Measurements from ENCODE around the gene SLC41A3.

SLC41A3 gene

GRCh38 chr3:126128504-126129397, 44.8 kb upstream of the SLC41A3 start:
- H4K20me1 ChIP-seq, result no peaks in the 10 kb centered on the region
- H3K9me3 ChIP-seq, result no peaks in the 10 kb centered on the region
- H3K4me3 ChIP-seq, result no peak overlapping the region
- no peaks in the 10 kb centered on the region for H3K4me1 ChIP-seq
- H3K27me3 ChIP-seq, result no peaks in the 10 kb centered on the region
- no peak overlapping the region for H3K27ac ChIP-seq
- no peaks in the 10 kb centered on the region for H3K36me3 ChIP-seq
- no peak overlapping the region for H3K9ac ChIP-seq
- no peak overlapping the region for H3K4me2 ChIP-seq
- no peak for TF ChIP-seq Cebpa-rat (IDR thresholded peaks at IDR 0.05)

GRCh38 chr3:126127904-126128303, 44.0 kb upstream of the SLC41A3 start:
- no peaks in the 10 kb centered on the region for H4K20me1 ChIP-seq
- no peaks in the 10 kb centered on the region for H3K27me3 ChIP-seq
- H3K9ac ChIP-seq, result no peak overlapping the region
- no peak overlapping the region for H3K4me3 ChIP-seq
- H3K9me3 ChIP-seq, result no peaks in the 10 kb centered on the region
- H3K4me2 ChIP-seq, result no peak overlapping the region
- TF ChIP-seq Cebpa-rat (IDR thresholded peaks at IDR 0.05), result no peak
- no peaks in the 10 kb centered on the region for H3K36me3 ChIP-seq
- H3K4me1 ChIP-seq, result no peaks in the 10 kb centered on the region
- no peak overlapping the region for H3K27ac ChIP-seq

- Histone ChIP-seq H3K27ac (no peak overlapping the region), H4K20me1 (no peaks in the 10 kb centered on the region), H3K36me3 (no peaks in the 10 kb centered on the region), H3K9ac (no peak overlapping the region), H3K4me1 (no peaks in the 10 kb centered on the region), H3K4me2 (no peak overlapping the region), H3K27me3 (no peaks in the 10 kb centered on the region), H3K9me3 (no peaks in the 10 kb centered on the region), H3K4me3 (no peak overlapping the region)
- no peak for TF ChIP-seq Cebpa-rat (IDR thresholded peaks at IDR 0.05)
These were observed 43.5 kb upstream of the SLC41A3 start for GRCh38 chr3:126127452-126127851.

GRCh38 chr3:126126811-126127431, 43.0 kb upstream of the SLC41A3 start:
- Histone ChIP-seq H3K9ac (no peak overlapping the region), H3K36me3 (no peaks in the 10 kb centered on the region), H3K9me3 (no peaks in the 10 kb centered on the region), H3K27ac (no peak overlapping the region), H3K27me3 (no peaks in the 10 kb centered on the region), H3K4me3 (no peak overlapping the region), H3K4me1 (no peaks in the 10 kb centered on the region), H3K4me2 (no peak overlapping the region), H4K20me1 (no peaks in the 10 kb centered on the region)
- TF ChIP-seq Cebpa-rat (IDR thresholded peaks at IDR 0.05), result no peak

- no peaks in the 10 kb centered on the region for H3K27me3 ChIP-seq
- no peak overlapping the region for H3K27ac ChIP-seq
- no peak overlapping the region for H3K4me2 ChIP-seq
- TF ChIP-seq Cebpa-rat (IDR thresholded peaks at IDR 0.05), result no peak
- H3K4me3 ChIP-seq, result no peak overlapping the region
- H3K9ac ChIP-seq, result no peak overlapping the region
- no peaks in the 10 kb centered on the region for H3K36me3 ChIP-seq
- H3K4me1 ChIP-seq, result no peaks in the 10 kb centered on the region
- H3K9me3 ChIP-seq, result no peaks in the 10 kb centered on the region
- no peaks in the 10 kb centered on the region for H4K20me1 ChIP-seq
These were observed 42.4 kb upstream of the SLC41A3 start for GRCh38 chr3:126126286-126126685.

GRCh38 chr3:126125781-126126251, 41.9 kb upstream of the SLC41A3 start:
- Histone ChIP-seq H3K9me3 (no peaks in the 10 kb centered on the region), H3K9ac (no peak overlapping the region), H3K27ac (no peak overlapping the region), H4K20me1 (no peaks in the 10 kb centered on the region), H3K4me1 (no peaks in the 10 kb centered on the region), H3K27me3 (no peaks in the 10 kb centered on the region), H3K4me2 (no peak overlapping the region), H3K4me3 (no peak overlapping the region), H3K36me3 (no peaks in the 10 kb centered on the region)
- no peak for TF ChIP-seq Cebpa-rat (IDR thresholded peaks at IDR 0.05)

GRCh38 chr3:126125341-126125740, 41.4 kb upstream of the SLC41A3 start:
- H3K4me3 ChIP-seq, result no peak overlapping the region
- H3K4me1 ChIP-seq, result no peaks in the 10 kb centered on the region
- no peak for TF ChIP-seq Cebpa-rat (IDR thresholded peaks at IDR 0.05)
- no peaks in the 10 kb centered on the region for H3K27me3 ChIP-seq
- no peak overlapping the region for H3K4me2 ChIP-seq
- H3K9me3 ChIP-seq, result no peaks in the 10 kb centered on the region
- no peak overlapping the region for H3K27ac ChIP-seq
- H3K36me3 ChIP-seq, result no peaks in the 10 kb centered on the region
- H4K20me1 ChIP-seq, result no peaks in the 10 kb centered on the region
- H3K9ac ChIP-seq, result no peak overlapping the region

GRCh38 chr3:126124896-126125295, 41.0 kb upstream of the SLC41A3 start:
- Histone ChIP-seq H3K27me3 (no peaks in the 10 kb centered on the region), H3K9me3 (no peaks in the 10 kb centered on the region), H3K27ac (no peak overlapping the region), H3K36me3 (no peaks in the 10 kb centered on the region), H3K9ac (no peak overlapping the region), H4K20me1 (no peaks in the 10 kb centered on the region), H3K4me3 (no peak overlapping the region), H3K4me2 (no peak overlapping the region), H3K4me1 (no peaks in the 10 kb centered on the region)
- TF ChIP-seq Cebpa-rat (IDR thresholded peaks at IDR 0.05), result no peak

GRCh38 chr3:126124148-126124868, 40.4 kb upstream of the SLC41A3 start:
- Histone ChIP-seq H3K4me1 (no peaks in the 10 kb centered on the region), H3K4me2 (no peak overlapping the region), H4K20me1 (no peaks in the 10 kb centered on the region), H3K27me3 (no peaks in the 10 kb centered on the region), H3K36me3 (no peaks in the 10 kb centered on the region), H3K27ac (no peak overlapping the region), H3K9ac (no peak overlapping the region), H3K9me3 (no peaks in the 10 kb centered on the region), H3K4me3 (no peak overlapping the region)
- no peak for TF ChIP-seq Cebpa-rat (IDR thresholded peaks at IDR 0.05)

- H3K9me3 ChIP-seq, result no peaks in the 10 kb centered on the region
- no peak overlapping the region for H3K4me2 ChIP-seq
- H4K20me1 ChIP-seq, result no peaks in the 10 kb centered on the region
- no peaks in the 10 kb centered on the region for H3K27me3 ChIP-seq
- H3K4me1 ChIP-seq, result no peaks in the 10 kb centered on the region
- no peak overlapping the region for H3K9ac ChIP-seq
- H3K27ac ChIP-seq, result no peak overlapping the region
- H3K36me3 ChIP-seq, result no peaks in the 10 kb centered on the region
- TF ChIP-seq Cebpa-rat (IDR thresholded peaks at IDR 0.05), result no peak
- H3K4me3 ChIP-seq, result no peak overlapping the region
These were observed 37.7 kb upstream of the SLC41A3 start for GRCh38 chr3:126121632-126122031.

Data from BLaER1 (cell line).